ENCODE data around the gene WDR45. TPM values are rescaled to one million over a fixed set of nuclear protein-coding genes. Genes with fewer than 3 reads are reported as not detected.

WDR45 gene
- total RNA-seq, 1 experiment from 2014 or later = 80.3 TPM

DNA sequence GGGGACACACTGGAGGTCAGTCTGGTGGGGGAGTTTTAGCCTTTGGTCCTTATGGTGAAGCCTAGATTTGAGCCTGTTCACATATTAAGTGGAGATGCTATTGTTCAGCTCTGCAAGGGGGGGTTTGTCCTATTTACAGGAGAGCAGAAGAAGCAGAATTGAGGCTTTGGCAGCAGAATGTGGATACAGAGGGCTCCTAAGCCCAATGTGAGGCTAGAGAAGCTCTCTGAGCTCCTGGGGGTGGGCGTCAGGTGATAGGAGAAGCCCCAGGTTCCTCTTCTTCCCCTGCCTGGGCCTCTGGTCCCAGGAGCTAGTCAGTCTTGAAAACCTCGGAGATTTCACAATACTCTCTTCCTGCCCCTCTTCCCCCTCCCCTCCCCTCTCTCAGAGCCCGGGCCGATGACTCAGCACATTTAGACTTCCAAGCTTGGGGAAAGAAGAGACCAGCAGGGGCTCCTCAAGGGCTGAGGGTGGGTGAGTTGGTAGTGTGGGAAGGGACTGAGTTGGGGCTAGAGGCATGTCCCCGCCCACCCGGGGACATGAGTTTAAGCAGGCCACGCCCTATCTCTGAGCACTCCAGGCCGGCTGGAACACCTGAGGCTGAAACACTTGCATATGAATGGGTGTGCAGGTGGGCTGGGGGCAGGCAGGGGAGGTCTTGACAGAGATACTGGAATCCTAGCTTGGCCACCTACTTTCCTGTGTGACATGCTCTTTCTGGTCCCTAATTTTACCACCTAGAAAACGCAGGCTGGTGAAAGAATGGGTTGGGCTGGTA, 39.9 kb downstream of the WDR45 start:
- no peak for DNase-seq
- H3K36me3 ChIP-seq (ENCODE audit: insufficient read depth, low read length) = no peaks in the 10 kb centered on the region
- H3K4me3 ChIP-seq (ENCODE audit: low read length) = no peak overlapping the region
- H3K4me1 ChIP-seq (ENCODE audit: low read length) = peaks cover 18% of the 10 kb centered on the region
- no peak overlapping the region for H3K27ac ChIP-seq (ENCODE audit: low read length)
- no peak overlapping the region for H3K4me2 ChIP-seq (ENCODE audit: low read depth, low read length, poor library complexity, severe bottlenecking)
- H2AFZ ChIP-seq (ENCODE audit: low read length) = no peak overlapping the region
- H3K9me3 ChIP-seq (ENCODE audit: low read length) = no peaks in the 10 kb centered on the region
- no peaks in the 10 kb centered on the region for H3K9me2 ChIP-seq (replicated peaks; ENCODE audit: insufficient read depth, low read length)
- H3K27me3 ChIP-seq (ENCODE audit: low read length) = no peaks in the 10 kb centered on the region
- H4K20me1 ChIP-seq (ENCODE audit: insufficient read depth, low read depth, low read length) = no peaks in the 10 kb centered on the region
- no peak overlapping the region for H3K9ac ChIP-seq (ENCODE audit: low read length)
- H3K79me2 ChIP-seq (ENCODE audit: low read length) = peaks cover 16% of the 10 kb centered on the region

DNA sequence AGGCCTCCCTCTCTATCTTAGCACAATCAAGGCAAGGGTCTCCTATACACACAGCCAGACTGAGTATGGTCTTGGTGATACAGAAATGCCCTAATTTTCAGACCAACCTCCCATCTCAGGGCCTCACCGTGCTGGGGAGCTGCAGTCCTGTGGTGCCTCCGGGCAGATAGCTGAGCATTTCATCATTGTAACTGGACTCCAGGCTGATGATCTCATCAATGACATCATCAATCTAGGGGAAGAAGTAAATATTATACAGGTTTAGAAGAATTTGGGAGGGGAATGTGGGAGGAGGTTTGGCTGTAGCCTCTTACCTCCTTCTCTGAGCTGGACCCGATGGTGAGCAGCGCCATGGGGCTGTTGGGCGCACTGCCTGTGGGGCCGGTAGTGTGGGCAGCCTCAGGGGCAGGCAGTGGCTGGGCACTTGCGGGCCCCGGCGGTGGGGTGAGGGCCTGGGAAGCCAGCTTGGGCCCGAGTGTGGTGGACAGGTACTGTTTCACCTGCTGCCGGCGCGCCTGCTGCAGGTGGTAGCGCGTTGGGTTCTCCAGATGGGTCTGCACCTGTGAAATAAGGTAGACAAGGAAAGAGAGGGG, 41.7 kb downstream of the WDR45 start:
- Histone ChIP-seq H3K27me3 (ENCODE audit: low read length) (no peaks in the 10 kb centered on the region), H3K9me2 (replicated peaks; ENCODE audit: insufficient read depth, low read length) (no peaks in the 10 kb centered on the region), H3K4me3 (ENCODE audit: low read length) (no peak overlapping the region), H3K9me3 (ENCODE audit: low read length) (no peaks in the 10 kb centered on the region), H3K9ac (ENCODE audit: low read length) (no peak overlapping the region), H3K79me2 (ENCODE audit: low read length) (peaks cover 16% of the 10 kb centered on the region), H3K4me1 (ENCODE audit: low read length) (peaks cover 12% of the 10 kb centered on the region), H3K36me3 (ENCODE audit: insufficient read depth, low read length) (no peaks in the 10 kb centered on the region), H3K4me2 (ENCODE audit: low read depth, low read length, poor library complexity, severe bottlenecking) (no peak overlapping the region), H2AFZ (ENCODE audit: low read length) (no peak overlapping the region), H4K20me1 (ENCODE audit: insufficient read depth, low read depth, low read length) (no peaks in the 10 kb centered on the region), H3K27ac (ENCODE audit: low read length) (no peak overlapping the region)
- no peak for DNase-seq

DNA sequence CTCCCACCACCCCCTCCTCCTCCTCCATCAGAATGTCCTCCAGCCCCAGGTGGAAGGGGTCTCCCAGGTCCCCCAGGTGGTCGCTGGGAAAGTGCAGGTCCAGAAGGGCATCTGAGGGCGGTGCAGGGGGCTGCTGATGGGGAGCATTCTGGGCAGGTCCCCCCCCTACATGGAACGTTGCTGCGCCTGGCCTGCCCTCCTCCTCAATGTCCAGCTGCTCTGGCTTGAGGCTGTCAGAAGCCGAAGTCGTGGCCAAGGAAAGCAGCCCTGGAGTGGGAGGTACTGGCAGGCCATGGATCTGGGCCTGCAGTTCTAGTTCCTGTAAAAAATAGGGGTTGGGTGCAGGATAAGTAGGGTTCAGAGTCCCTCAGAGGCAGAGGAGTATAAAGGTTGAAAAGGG, 49.4 kb downstream of the WDR45 start:
- no peak overlapping the region for H2AFZ ChIP-seq (ENCODE audit: low read length)
- no peak overlapping the region for H3K9ac ChIP-seq (ENCODE audit: low read length)
- no peak overlapping the region for H3K27ac ChIP-seq (ENCODE audit: low read length)
- DNase-seq = no peak
- H4K20me1 ChIP-seq (ENCODE audit: insufficient read depth, low read depth, low read length) = no peaks in the 10 kb centered on the region
- no peaks in the 10 kb centered on the region for H3K9me2 ChIP-seq (replicated peaks; ENCODE audit: insufficient read depth, low read length)
- no peaks in the 10 kb centered on the region for H3K36me3 ChIP-seq (ENCODE audit: insufficient read depth, low read length)
- no peaks in the 10 kb centered on the region for H3K27me3 ChIP-seq (ENCODE audit: low read length)
- no peaks in the 10 kb centered on the region for H3K9me3 ChIP-seq (ENCODE audit: low read length)
- H3K4me2 ChIP-seq (ENCODE audit: low read depth, low read length, poor library complexity, severe bottlenecking) = no peak overlapping the region
- H3K4me1 ChIP-seq (ENCODE audit: low read length) = no peaks in the 10 kb centered on the region
- H3K4me3 ChIP-seq (ENCODE audit: low read length) = no peak overlapping the region
- no peaks in the 10 kb centered on the region for H3K79me2 ChIP-seq (ENCODE audit: low read length)

DNA sequence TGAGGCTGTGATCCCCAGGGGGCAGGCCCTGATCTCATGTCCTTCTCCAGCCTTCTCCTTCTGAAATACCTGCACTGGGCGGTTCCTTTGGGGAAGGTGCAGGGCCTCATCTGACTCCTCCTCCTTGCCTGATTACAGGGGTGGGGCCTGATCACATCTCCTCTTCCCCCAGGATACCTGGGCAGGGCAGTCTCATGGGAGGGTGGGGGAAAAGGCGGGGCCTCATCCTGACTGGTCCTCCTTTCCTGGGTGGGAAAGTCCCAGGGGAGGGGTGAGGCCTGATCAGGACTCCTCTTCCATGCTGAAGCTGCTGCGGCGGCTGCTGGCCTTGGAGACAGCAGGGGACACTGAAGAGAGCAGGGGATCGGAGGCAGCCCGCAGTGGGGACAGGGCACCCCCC, 49.8 kb downstream of the WDR45 start:
- no peaks in the 10 kb centered on the region for H3K4me1 ChIP-seq (ENCODE audit: low read length)
- no peak overlapping the region for H3K4me2 ChIP-seq (ENCODE audit: low read depth, low read length, poor library complexity, severe bottlenecking)
- no peak overlapping the region for H3K4me3 ChIP-seq (ENCODE audit: low read length)
- no peaks in the 10 kb centered on the region for H4K20me1 ChIP-seq (ENCODE audit: insufficient read depth, low read depth, low read length)
- no peak overlapping the region for H2AFZ ChIP-seq (ENCODE audit: low read length)
- no peak overlapping the region for H3K9ac ChIP-seq (ENCODE audit: low read length)
- H3K27me3 ChIP-seq (ENCODE audit: low read length) = no peaks in the 10 kb centered on the region
- H3K36me3 ChIP-seq (ENCODE audit: insufficient read depth, low read length) = no peaks in the 10 kb centered on the region
- no peak overlapping the region for H3K27ac ChIP-seq (ENCODE audit: low read length)
- no peaks in the 10 kb centered on the region for H3K9me2 ChIP-seq (replicated peaks; ENCODE audit: insufficient read depth, low read length)
- no peaks in the 10 kb centered on the region for H3K9me3 ChIP-seq (ENCODE audit: low read length)
- H3K79me2 ChIP-seq (ENCODE audit: low read length) = no peaks in the 10 kb centered on the region
- DNase-seq = no peak

Small RNA genes within 50 kb of the gene (small RNA-seq; reads per million reads assigned to genes)
- not detected for gene RNU4-52P

Other genes with a start within 250 kb of the WDR45 start
- not detected in 2 replicates for gene PCSK1N, start 244.3 kb downstream of the WDR45 start, total RNA-seq (2014; rRNA removed; shearing (Covaris generic); ENCODE audit: low replicate concordance)
- 84.5 and 108 TPM in 2 replicates for gene TIMM17B, start 182.1 kb downstream of the WDR45 start, total RNA-seq (2014; rRNA removed; shearing (Covaris generic); ENCODE audit: low replicate concordance)
- gene PQBP1, start 182.0 kb downstream of the WDR45 start, total RNA-seq (2014; rRNA removed; shearing (Covaris generic); ENCODE audit: low replicate concordance) = 40.3 and 78.0 TPM in 2 replicates
- 12.7 and 15.1 TPM in 2 replicates for gene SLC35A2, start 168.2 kb downstream of the WDR45 start, total RNA-seq (2014; rRNA removed; shearing (Covaris generic); ENCODE audit: low replicate concordance)
- 23.1 and 33.8 TPM in 2 replicates for gene PIM2, start 160.9 kb downstream of the WDR45 start, total RNA-seq (2014; rRNA removed; shearing (Covaris generic); ENCODE audit: low replicate concordance)
- 36.2 and 57.4 TPM in 2 replicates for gene OTUD5, start 122.3 kb downstream of the WDR45 start, total RNA-seq (2014; rRNA removed; shearing (Covaris generic); ENCODE audit: low replicate concordance)
- 2.2 and 2.6 TPM in 2 replicates for gene KCND1, start 108.0 kb downstream of the WDR45 start, total RNA-seq (2014; rRNA removed; shearing (Covaris generic); ENCODE audit: low replicate concordance)
- 18.0 and 37.6 TPM in 2 replicates for gene GRIPAP1, start 77.6 kb downstream of the WDR45 start, total RNA-seq (2014; rRNA removed; shearing (Covaris generic); ENCODE audit: low replicate concordance)
- 4.4 and 11.8 TPM in 2 replicates for gene TFE3, start 36.5 kb downstream of the WDR45 start, total RNA-seq (2014; rRNA removed; shearing (Covaris generic); ENCODE audit: low replicate concordance)
- not detected in 2 replicates for gene CCDC120, start 20.9 kb downstream of the WDR45 start, total RNA-seq (2014; rRNA removed; shearing (Covaris generic); ENCODE audit: low replicate concordance)
- gene PRAF2, start 5.9 kb downstream of the WDR45 start, total RNA-seq (2014; rRNA removed; shearing (Covaris generic); ENCODE audit: low replicate concordance) = 0.34 and 2.5 TPM in 2 replicates
- gene GPKOW, start 43.8 kb upstream of the WDR45 start, total RNA-seq (2014; rRNA removed; shearing (Covaris generic); ENCODE audit: low replicate concordance) = 8.2 and 20.7 TPM in 2 replicates
- gene MAGIX, start 82.9 kb upstream of the WDR45 start, total RNA-seq (2014; rRNA removed; shearing (Covaris generic); ENCODE audit: low replicate concordance) = 1.7 TPM in 1 of 2 replicates, not detected in the other
- gene PLP2, start 92.0 kb upstream of the WDR45 start, total RNA-seq (2014; rRNA removed; shearing (Covaris generic); ENCODE audit: low replicate concordance) = 11.0 and 37.0 TPM in 2 replicates
- gene PRICKLE3, start 106.5 kb upstream of the WDR45 start, total RNA-seq (2014; rRNA removed; shearing (Covaris generic); ENCODE audit: low replicate concordance) = 4.0 and 15.5 TPM in 2 replicates
- 0.86 and 1.2 TPM in 2 replicates for gene SYP, start 120.3 kb upstream of the WDR45 start, total RNA-seq (2014; rRNA removed; shearing (Covaris generic); ENCODE audit: low replicate concordance)
- gene CACNA1F, start 153.5 kb upstream of the WDR45 start, total RNA-seq (2014; rRNA removed; shearing (Covaris generic); ENCODE audit: low replicate concordance) = not detected in 2 replicates
- 25.9 and 30.0 TPM in 2 replicates for gene CCDC22, start 155.6 kb upstream of the WDR45 start, total RNA-seq (2014; rRNA removed; shearing (Covaris generic); ENCODE audit: low replicate concordance)
- 0.07 TPM in 1 of 2 replicates, not detected in the other for gene FOXP3, start 184.8 kb upstream of the WDR45 start, total RNA-seq (2014; rRNA removed; shearing (Covaris generic); ENCODE audit: low replicate concordance)
- gene PPP1R3F, start 189.9 kb upstream of the WDR45 start, total RNA-seq (2014; rRNA removed; shearing (Covaris generic); ENCODE audit: low replicate concordance) = 0.19 and 1.0 TPM in 2 replicates
- not detected in 2 replicates for gene GAGE10, start 223.8 kb upstream of the WDR45 start, total RNA-seq (2014; rRNA removed; shearing (Covaris generic); ENCODE audit: low replicate concordance)
- not detected in 2 replicates for gene GAGE12J, start 242.2 kb upstream of the WDR45 start, total RNA-seq (2014; rRNA removed; shearing (Covaris generic); ENCODE audit: low replicate concordance)